ENCODE results near the gene HEMGN. TPM values are rescaled to one million over a fixed set of nuclear protein-coding genes. Genes with fewer than 3 reads are reported as not detected.
"Not testable (repeated sequence)": the region's sequence is repeated elsewhere in the genome, so short reads cannot be mapped to it uniquely, and the experiment has no call there.

The HEMGN gene
- total and polyA plus RNA-seq, 5 donors from 2014 or later: 1.7 to 7.0 (median 3.6) TPM

DNA sequence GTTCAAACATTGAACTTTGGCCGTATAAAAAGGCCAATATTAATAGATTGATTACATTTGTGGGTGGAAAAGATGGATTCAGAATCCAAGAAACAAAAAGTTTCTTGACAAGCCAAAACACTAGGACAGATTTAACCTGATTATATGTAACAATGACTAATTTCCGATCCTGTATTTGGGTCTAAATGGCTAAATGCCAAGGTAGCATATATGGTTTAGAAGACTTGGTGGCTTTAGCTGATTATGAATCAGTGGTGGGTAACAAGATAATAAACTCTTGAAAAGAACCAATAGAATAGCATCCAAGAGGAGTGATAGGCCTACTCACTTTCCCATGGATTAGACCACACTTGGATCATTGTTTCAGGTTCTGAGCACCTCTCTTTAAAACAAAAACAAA is 23.4 kb upstream of the HEMGN start:
- Mint-ChIP-seq H3K27ac (no peak overlapping the region), H3K4me1 (peaks cover 0 to 2% (median 0%) of the 10 kb centered on the region in 4 donors), H3K27me3 (peaks cover 15% of the 10 kb centered on the region), H3K4me3 (no peak overlapping the region), H3K9me3 (no peaks in the 10 kb centered on the region), H3K36me3 (no peaks in the 10 kb centered on the region)
- Histone ChIP-seq H3K27ac (ENCODE audit: insufficient read depth, low read length, poor library complexity, severe bottlenecking) (no peak overlapping the region), H3K4me1 (ENCODE audit: control insufficient read depth, insufficient read depth, low read length, poor library complexity, severe bottlenecking) (no peaks in the 10 kb centered on the region), H3K27me3 (ENCODE audit: control insufficient read depth, insufficient read depth, low read length) (peaks cover 4% of the 10 kb centered on the region), H3K9me3 (ENCODE audit: control insufficient read depth in 2 of 2, low read length in 2 of 2) (no peaks in the 10 kb centered on the region), H3K36me3 (ENCODE audit: control insufficient read depth, insufficient read depth, low read length) (no peaks in the 10 kb centered on the region), H3K4me3 (ENCODE audit: low read depth, low read length) (no peak overlapping the region)
- no peak for DNase-seq
- ATAC-seq (ENCODE audit: low read depth in 2 of 2): no peak

DNA sequence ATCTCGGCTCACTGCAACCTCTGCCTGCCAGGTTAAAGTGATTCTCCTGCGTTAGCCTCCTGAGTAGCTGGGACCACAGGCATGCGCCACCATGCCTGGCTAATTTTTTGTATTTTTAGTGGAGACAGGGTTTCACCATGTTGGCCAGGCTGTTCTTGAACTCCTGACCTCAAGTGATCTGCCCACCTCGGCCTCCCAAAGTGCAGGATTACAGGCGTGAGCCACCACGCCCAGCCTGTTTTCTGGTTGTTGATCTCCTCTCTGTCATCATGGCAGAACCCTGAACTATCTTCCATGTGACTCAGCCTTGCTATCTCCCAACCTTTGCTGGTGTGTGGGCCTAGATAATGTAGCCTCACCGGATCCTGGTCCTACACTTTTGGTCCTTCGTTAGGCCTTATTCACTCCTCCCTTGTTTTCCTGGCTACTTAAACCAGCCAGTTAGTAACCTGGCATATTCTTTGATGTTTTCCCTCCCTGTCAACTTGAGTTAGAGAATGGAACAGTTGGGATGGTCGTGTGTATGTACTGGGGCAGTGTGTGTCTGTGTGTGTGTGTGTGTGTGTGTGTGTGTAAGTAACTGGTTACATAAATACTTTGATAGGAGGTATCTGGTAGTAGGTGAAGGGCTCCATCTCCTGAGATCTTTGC is 22.8 kb upstream of the HEMGN start:
- H3K27ac Mint-ChIP-seq; H3K4me3 Mint-ChIP-seq; H3K4me1 ChIP-seq (ENCODE audit: control insufficient read depth, insufficient read depth, low read length, poor library complexity, severe bottlenecking); H3K4me1 Mint-ChIP-seq; H3K36me3 ChIP-seq (ENCODE audit: control insufficient read depth, insufficient read depth, low read length); H3K9me3 ChIP-seq (ENCODE audit: control insufficient read depth in 2 of 2, low read length in 2 of 2); H3K9me3 Mint-ChIP-seq; DNase-seq; ATAC-seq (ENCODE audit: low read depth in 2 of 2); H3K27ac ChIP-seq (ENCODE audit: insufficient read depth, low read length, poor library complexity, severe bottlenecking); H3K4me3 ChIP-seq (ENCODE audit: low read depth, low read length); H3K27me3 ChIP-seq (ENCODE audit: control insufficient read depth, insufficient read depth, low read length); H3K36me3 Mint-ChIP-seq: not testable (repeated sequence)
- peaks cover 13% of the 10 kb centered on the region for H3K27me3 Mint-ChIP-seq

DNA sequence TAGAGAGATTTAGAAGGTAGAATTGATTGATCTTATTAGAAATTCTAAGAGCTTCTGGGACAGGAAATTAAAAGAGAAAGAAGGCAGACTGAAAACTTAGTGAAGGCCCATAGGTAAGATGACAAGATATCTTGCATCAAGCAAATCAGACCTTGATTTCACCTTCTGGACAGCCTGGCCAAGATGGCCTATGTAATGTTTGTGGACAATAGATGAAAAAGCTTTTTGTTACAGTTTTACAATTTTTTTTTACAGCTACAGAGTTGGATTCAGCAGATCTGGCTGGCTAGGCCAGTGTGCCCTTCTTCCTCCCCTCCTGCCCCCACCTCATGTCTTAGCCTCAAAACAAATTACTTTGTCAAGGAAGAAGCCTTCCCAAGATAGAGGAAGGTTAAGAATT is 21.6 kb upstream of the HEMGN start:
- peaks cover 9% of the 10 kb centered on the region for H3K27me3 Mint-ChIP-seq
- no peak overlapping the region for H3K4me3 Mint-ChIP-seq
- Histone ChIP-seq H3K27me3 (ENCODE audit: control insufficient read depth, insufficient read depth, low read length) (no peaks in the 10 kb centered on the region), H3K27ac (ENCODE audit: insufficient read depth, low read length, poor library complexity, severe bottlenecking) (no peak overlapping the region), H3K9me3 (ENCODE audit: control insufficient read depth in 2 of 2, low read length in 2 of 2) (no peaks in the 10 kb centered on the region), H3K4me3 (ENCODE audit: low read depth, low read length) (no peak overlapping the region), H3K36me3 (ENCODE audit: control insufficient read depth, insufficient read depth, low read length) (no peaks in the 10 kb centered on the region), H3K4me1 (ENCODE audit: control insufficient read depth, insufficient read depth, low read length, poor library complexity, severe bottlenecking) (no peaks in the 10 kb centered on the region)
- peak overlapping the region in 1 of 3 donors; percentile 18 for H3K27ac Mint-ChIP-seq
- no peaks in the 10 kb centered on the region for H3K9me3 Mint-ChIP-seq
- no peak for ATAC-seq (ENCODE audit: low read depth in 2 of 2)
- H3K4me1 Mint-ChIP-seq: peaks cover 0 to 3% (median under 1%) of the 10 kb centered on the region in 4 donors
- H3K36me3 Mint-ChIP-seq: no peaks in the 10 kb centered on the region
- DNase-seq: no peak

DNA sequence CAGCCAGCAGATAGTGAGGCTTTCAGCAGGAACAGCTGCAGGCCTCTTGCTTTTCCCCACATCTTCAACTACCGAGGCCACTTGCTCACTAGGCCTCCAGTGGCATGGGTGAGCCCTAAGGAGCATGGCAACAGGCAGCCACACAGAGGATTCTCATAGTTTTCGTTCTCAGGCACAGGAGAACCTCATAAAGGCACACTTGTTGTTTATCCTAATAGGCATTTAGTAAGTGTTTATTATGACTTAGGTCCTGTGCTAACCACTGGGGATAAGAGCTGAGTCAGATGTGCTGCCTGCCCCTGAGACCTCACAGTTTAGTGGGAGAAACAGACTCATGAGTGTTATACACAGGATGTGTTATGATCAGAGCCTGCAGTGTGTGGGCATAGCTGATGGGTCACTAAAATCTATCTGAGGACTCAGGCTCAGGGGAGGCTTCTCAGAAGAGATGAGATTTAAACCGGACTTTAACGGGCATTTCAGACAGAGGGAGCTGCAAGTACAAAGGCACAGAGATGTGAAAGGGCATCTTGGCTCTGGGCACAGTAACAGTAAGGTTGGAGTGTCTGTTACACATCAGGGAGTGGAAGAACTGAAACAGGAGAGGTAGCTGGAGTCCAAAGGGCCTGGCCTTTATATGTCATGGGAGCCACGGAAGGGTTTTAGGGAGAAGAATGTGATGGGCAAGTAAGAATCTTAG is 21.0 kb upstream of the HEMGN start:
- H3K27ac Mint-ChIP-seq: peak overlapping the region; percentile 16 to 50 (median 18)
- ATAC-seq (ENCODE audit: low read depth in 2 of 2): no peak

DNA sequence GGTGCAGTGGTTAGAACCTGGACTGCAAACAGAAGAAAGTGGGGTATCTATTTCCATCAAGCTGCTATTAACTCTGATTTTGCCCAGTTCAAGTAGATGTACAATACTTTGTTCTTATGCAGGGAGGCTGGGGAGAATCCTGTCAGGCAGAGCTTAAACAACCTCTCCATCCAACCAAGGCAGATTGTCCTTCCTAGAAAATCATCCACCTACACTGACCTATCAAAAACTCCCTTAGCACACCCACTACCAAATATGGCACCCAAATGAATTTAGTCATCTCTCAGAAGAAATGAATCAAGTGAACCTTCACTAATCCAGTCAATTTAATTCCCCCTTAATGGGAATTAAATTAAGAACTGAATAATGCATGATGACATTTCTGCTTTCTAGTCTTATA is 18.4 kb upstream of the HEMGN start:
- H3K27me3 ChIP-seq (ENCODE audit: control insufficient read depth, insufficient read depth, low read length): no peaks in the 10 kb centered on the region
- H3K27ac Mint-ChIP-seq: no peak overlapping the region
- H3K4me3 Mint-ChIP-seq: no peak overlapping the region
- no peaks in the 10 kb centered on the region for H3K36me3 Mint-ChIP-seq
- H3K4me1 ChIP-seq (ENCODE audit: control insufficient read depth, insufficient read depth, low read length, poor library complexity, severe bottlenecking): no peaks in the 10 kb centered on the region
- no peaks in the 10 kb centered on the region for H3K36me3 ChIP-seq (ENCODE audit: control insufficient read depth, insufficient read depth, low read length)
- H3K27me3 Mint-ChIP-seq: no peaks in the 10 kb centered on the region
- ATAC-seq (ENCODE audit: low read depth in 2 of 2) (no peak), DNase-seq (no peak)
- no peak overlapping the region for H3K27ac ChIP-seq (ENCODE audit: insufficient read depth, low read length, poor library complexity, severe bottlenecking)
- H3K9me3 ChIP-seq (ENCODE audit: control insufficient read depth in 2 of 2, low read length in 2 of 2): no peaks in the 10 kb centered on the region
- H3K4me1 Mint-ChIP-seq: peaks cover 0 to 6% (median 2%) of the 10 kb centered on the region in 4 donors
- no peaks in the 10 kb centered on the region for H3K9me3 Mint-ChIP-seq
- no peak overlapping the region for H3K4me3 ChIP-seq (ENCODE audit: low read depth, low read length)

More for the DNA sequence above, 21.0 kb upstream of the HEMGN start:
- Mint-ChIP-seq H3K27me3 (peaks cover 5% of the 10 kb centered on the region), H3K4me1 (peaks cover 0 to 6% (median 2%) of the 10 kb centered on the region in 4 donors), H3K9me3 (no peaks in the 10 kb centered on the region), H3K4me3 (no peak overlapping the region), H3K36me3 (no peaks in the 10 kb centered on the region)
- no peak for DNase-seq
- Histone ChIP-seq H3K4me3 (ENCODE audit: low read depth, low read length) (no peak overlapping the region), H3K27ac (ENCODE audit: insufficient read depth, low read length, poor library complexity, severe bottlenecking) (no peak overlapping the region), H3K36me3 (ENCODE audit: control insufficient read depth, insufficient read depth, low read length) (no peaks in the 10 kb centered on the region), H3K4me1 (ENCODE audit: control insufficient read depth, insufficient read depth, low read length, poor library complexity, severe bottlenecking) (no peaks in the 10 kb centered on the region), H3K27me3 (ENCODE audit: control insufficient read depth, insufficient read depth, low read length) (no peaks in the 10 kb centered on the region), H3K9me3 (ENCODE audit: control insufficient read depth in 2 of 2, low read length in 2 of 2) (no peaks in the 10 kb centered on the region)

DNA sequence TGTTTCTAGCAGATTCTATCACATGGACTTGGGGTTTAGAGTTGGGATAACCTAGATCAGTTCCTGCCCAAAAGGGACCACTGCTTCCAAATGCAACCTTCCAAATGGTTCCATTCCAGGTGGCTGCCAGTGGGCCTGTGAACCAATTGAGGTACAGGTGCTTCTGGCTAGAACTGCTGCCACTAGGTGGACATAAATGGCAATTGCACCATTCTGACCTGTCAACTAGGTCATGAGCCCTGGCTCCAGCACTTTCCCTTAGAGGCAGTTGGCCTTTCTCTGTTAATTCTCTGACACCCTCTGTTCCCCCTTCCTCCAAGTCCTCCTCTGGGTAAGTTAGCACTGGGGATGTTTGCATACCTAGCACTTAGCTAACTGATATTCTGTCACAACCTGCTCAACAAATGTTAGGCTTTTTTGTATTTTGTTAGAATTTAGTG is 16.6 kb upstream of the HEMGN start:
- H3K27me3 Mint-ChIP-seq: peaks cover 3% of the 10 kb centered on the region
- Histone ChIP-seq H3K9me3 (ENCODE audit: control insufficient read depth in 2 of 2, low read length in 2 of 2) (no peaks in the 10 kb centered on the region), H3K27ac (ENCODE audit: insufficient read depth, low read length, poor library complexity, severe bottlenecking) (no peak overlapping the region), H3K4me3 (ENCODE audit: low read depth, low read length) (no peak overlapping the region), H3K27me3 (ENCODE audit: control insufficient read depth, insufficient read depth, low read length) (no peaks in the 10 kb centered on the region), H3K36me3 (ENCODE audit: control insufficient read depth, insufficient read depth, low read length) (no peaks in the 10 kb centered on the region), H3K4me1 (ENCODE audit: control insufficient read depth, insufficient read depth, low read length, poor library complexity, severe bottlenecking) (peaks cover 4% of the 10 kb centered on the region)
- H3K9me3 Mint-ChIP-seq: peaks cover 0 to 4% (median 0%) of the 10 kb centered on the region in 7 donors
- no peak overlapping the region for H3K4me3 Mint-ChIP-seq
- H3K4me1 Mint-ChIP-seq: peaks cover 0 to 14% (median 2%) of the 10 kb centered on the region in 4 donors
- ATAC-seq (ENCODE audit: low read depth in 2 of 2) (peak; percentile 77 to 80), DNase-seq (peak; percentile 40 to 77 (median 66))
- no peaks in the 10 kb centered on the region for H3K36me3 Mint-ChIP-seq
- H3K27ac Mint-ChIP-seq: peak overlapping the region in 2 of 3 donors; percentile 29 to 65

DNA sequence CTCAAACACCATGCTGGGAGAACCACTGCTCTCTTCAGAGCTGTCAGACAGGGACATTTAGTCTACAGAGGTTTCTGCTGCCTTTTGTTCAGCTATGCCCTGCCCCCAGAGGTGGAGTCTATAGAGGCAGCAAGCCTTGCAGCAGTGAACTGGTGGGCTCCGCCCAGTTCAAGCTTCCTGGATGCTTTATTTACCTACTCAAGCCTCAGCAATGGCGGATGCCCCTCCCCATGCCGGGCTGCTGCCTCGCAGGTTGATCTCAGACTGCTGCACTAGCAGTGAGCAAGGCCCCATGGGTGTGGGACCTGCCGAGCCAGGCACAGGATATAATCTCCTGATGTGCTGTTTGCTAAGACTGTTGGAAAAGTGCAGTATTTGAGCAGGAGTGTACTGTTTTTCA is 12.9 kb upstream of the HEMGN start:
- ATAC-seq (ENCODE audit: low read depth in 2 of 2): peak in 1 of 2 donors; percentile 67

DNA sequence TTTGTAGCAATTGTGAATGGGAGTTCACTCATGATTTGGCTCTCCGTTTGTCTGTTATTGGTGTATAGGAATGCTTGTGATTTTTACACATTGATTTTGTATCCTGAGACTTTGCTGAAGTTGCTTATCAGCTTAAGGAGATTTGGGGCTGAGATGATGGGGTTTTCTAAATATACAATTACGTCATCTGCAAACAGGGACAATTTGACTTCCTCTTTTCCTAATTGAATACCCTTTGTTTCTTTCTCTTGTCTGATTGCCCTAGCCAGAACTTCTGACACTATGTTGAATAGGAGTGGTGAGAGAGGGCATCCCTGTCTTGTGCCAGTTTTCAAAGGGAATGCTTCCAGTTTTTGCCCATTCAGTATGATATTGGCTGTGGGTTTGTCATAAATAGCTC is 9.1 kb upstream of the HEMGN start:
- H3K36me3 ChIP-seq (ENCODE audit: control insufficient read depth, insufficient read depth, low read length); ATAC-seq (ENCODE audit: low read depth in 2 of 2); H3K27ac ChIP-seq (ENCODE audit: insufficient read depth, low read length, poor library complexity, severe bottlenecking); H3K27ac Mint-ChIP-seq; H3K36me3 Mint-ChIP-seq; H3K4me3 Mint-ChIP-seq; H3K9me3 ChIP-seq (ENCODE audit: control insufficient read depth in 2 of 2, low read length in 2 of 2); DNase-seq; H3K27me3 ChIP-seq (ENCODE audit: control insufficient read depth, insufficient read depth, low read length); H3K4me3 ChIP-seq (ENCODE audit: low read depth, low read length); H3K4me1 ChIP-seq (ENCODE audit: control insufficient read depth, insufficient read depth, low read length, poor library complexity, severe bottlenecking); H3K9me3 Mint-ChIP-seq; H3K4me1 Mint-ChIP-seq: not testable (repeated sequence)
- peaks cover 18% of the 10 kb centered on the region for H3K27me3 Mint-ChIP-seq

More for the DNA sequence above, 12.9 kb upstream of the HEMGN start:
- not testable (repeated sequence) for H3K36me3 Mint-ChIP-seq; H3K4me3 ChIP-seq (ENCODE audit: low read depth, low read length); H3K27ac ChIP-seq (ENCODE audit: insufficient read depth, low read length, poor library complexity, severe bottlenecking); H3K4me1 ChIP-seq (ENCODE audit: control insufficient read depth, insufficient read depth, low read length, poor library complexity, severe bottlenecking); H3K27ac Mint-ChIP-seq; H3K9me3 Mint-ChIP-seq; H3K27me3 ChIP-seq (ENCODE audit: control insufficient read depth, insufficient read depth, low read length); H3K9me3 ChIP-seq (ENCODE audit: control insufficient read depth in 2 of 2, low read length in 2 of 2); H3K4me3 Mint-ChIP-seq; H3K36me3 ChIP-seq (ENCODE audit: control insufficient read depth, insufficient read depth, low read length)
- peak; percentile 6 to 74 (median 33) for DNase-seq
- peaks cover 13% of the 10 kb centered on the region for H3K27me3 Mint-ChIP-seq
- peaks cover 0 to 14% (median 2%) of the 10 kb centered on the region in 4 donors for H3K4me1 Mint-ChIP-seq

All from CD4-positive, CD25-positive, alpha-beta regulatory T cell (primary cell).